GM18861 (cell line): ENCODE measurements around the gene GSTA3.
"Not testable (repeated sequence)": the region's sequence is repeated elsewhere in the genome, so short reads cannot be mapped to it uniquely, and the experiment has no call there.

Experiments
- ATAC-seq: cut with Tn5 transposase; IDR thresholded peaks from one replicate; pipeline ENCODE4 v1.9.1; 2021; ENCODE audit not compliant: unreplicated experiment

GSTA3 gene

DNA sequence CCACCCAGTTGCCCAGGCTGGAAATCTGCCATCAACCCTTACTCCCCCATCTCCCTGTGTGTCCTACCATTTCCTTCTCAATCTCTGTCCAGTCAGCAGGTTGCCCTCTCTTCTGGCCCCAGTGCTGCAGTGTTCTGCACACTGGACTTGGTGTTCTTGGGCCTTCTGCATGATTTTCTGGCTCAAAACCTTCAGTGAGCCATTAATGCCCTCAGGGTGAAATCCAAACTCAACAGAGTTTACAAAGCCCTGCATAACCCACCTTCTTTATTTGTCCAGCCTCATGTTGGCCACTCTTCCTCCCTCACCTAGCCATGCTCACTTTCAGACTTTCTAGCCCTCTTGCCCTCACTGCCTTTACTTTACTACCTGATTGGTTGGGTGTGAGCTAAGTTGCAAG, 5.0 kb upstream of the GSTA3 start:
- ATAC-seq: no peak

DNA sequence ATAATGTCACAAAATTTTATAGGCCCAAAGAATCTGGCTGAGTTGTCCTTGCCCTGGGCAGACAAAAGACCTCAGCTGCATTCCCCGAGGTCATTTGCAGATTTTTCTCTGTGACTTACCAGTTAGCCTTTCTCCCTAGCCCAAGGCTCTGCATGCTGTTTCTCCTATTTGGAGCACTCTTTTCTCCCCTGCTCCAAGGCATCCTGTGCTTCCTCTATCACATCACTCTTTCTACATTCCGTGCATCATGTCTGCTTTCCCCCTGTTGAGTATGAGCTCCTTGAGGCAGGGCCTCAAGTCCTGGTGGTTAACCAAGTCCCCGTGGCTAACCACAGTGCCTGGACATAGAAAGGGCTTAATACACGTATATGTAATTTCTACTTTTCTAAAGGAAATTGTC, 593 bp upstream of the GSTA3 start:
- ATAC-seq: no peak

DNA sequence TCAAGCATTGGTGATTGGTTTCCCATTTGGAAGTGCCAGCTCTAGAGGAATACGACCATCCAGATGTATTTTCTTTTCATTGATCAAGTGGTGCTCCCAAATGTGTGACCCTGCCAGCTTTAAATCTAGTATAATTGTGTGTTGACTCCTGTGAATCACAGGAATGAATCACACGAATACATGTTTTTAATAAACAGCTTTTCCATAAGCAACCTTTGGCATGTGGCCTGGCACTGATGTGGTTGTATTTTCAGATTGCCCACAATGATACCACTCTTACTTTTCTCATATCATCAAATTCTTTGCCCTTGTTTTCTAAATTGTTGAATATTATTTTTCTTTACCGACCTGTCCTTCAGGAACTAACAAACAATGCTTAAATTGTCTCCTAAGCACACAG, 367 bp downstream of the GSTA3 start:
- no peak for ATAC-seq

DNA sequence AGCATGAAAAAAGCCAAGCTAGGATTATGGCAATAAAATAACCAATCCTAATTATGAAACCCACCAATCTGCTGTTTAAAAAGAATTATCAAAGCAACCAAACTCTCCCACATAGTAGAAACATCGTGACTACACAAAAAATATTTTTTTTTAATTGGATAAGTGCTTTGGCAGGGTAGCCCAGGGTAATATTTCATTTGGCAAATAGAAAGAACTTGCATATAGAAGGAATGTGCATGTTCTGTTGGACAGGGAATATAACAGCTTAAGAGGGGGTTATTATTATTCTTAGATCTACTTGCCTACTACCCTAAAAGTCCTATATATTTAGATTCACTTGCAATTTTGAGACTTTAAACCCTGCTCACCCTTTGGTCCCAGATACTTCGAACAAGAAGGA, 972 bp downstream of the GSTA3 start:
- ATAC-seq: no peak

DNA sequence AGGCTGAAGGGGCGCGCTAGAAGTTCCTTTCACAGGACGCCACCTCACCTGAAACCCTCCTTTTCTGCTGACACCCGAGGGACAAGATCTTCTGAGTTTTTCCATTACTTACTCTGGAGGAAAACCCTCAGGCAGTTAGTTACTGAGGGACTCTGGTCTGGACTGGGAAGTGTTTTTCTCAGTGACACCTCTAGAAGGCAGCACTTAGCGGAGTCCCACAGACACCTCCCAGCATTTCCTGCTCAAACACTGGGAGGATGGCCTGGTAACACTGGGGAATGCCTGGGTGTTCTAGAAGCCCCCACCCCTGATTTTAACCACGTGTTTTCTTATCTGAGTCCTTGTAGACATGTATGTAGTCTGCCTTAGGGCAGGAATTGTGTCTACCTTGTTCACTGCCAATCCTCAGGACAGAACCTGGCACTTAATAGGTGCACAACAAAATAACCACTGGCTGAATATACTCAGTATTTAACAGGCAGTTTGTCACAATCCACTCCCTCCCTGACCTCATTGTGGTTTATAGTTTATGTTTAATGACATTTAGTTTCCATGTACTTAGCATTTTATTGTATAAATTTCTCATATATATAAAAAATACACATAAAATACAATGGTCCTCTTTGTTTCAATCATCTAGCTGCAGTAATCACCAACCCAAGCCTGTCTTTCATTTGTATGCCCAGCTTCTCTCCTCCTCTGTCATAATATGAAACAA, 4.8 kb downstream of the GSTA3 start:
- ATAC-seq: no peak

DNA sequence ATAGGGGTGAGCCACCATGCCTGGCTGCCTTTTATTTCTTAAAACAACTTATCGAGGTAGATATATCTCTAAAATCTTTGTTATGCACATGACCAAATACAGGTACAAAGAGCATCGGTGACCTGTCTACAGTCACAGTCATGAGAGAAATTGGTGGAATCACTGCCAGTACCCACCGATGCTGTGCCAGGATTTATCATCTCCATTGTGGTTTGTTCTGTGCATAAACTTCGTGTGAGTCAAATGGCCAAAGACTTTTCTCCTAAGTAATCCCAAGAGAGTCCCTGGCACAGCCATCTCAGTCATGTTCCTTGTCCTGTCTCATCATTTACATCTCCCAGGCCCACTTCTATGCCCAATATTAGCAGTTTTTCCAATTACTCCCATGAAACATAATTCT, 9.0 kb downstream of the GSTA3 start:
- no peak for ATAC-seq

DNA sequence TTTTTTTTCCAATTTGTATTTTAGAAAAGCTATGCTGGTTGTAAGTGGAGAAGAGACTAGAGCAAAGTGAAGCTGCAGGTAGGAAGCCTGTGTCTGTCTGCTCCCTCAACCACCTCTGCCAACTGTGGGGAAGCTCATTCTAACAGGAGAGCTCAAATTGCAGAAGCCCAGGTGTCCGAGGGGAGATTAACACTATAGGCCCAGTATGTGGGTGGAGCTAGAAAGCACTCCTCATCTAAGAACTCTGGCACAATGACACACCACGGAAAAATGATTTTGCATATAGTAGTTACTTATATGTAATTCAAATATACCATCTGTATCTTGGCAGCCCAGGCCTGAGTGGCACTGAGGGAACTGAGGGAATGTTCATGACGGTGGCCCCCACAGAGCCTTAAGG, 13.7 kb downstream of the GSTA3 start:
- not testable (repeated sequence) for ATAC-seq

DNA sequence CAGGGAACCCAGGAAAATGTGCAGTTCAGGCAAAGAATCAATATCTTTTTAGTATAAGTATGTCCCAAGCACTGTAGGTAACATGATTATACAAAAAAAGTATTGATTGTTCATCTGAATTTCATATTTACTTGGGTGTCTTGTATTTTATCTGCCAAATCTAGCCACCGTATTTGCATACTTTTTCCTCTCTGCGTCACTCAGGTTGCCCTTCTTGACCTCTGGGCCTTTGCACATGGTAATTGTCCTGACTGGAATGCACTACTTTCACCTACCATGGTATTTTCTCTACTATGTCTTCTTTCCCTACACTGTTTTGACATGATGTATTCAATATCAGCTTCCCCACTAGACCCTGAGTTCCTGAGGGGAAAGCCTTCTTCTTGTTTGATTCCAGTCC, 15.2 kb downstream of the GSTA3 start:
- no peak for ATAC-seq

DNA sequence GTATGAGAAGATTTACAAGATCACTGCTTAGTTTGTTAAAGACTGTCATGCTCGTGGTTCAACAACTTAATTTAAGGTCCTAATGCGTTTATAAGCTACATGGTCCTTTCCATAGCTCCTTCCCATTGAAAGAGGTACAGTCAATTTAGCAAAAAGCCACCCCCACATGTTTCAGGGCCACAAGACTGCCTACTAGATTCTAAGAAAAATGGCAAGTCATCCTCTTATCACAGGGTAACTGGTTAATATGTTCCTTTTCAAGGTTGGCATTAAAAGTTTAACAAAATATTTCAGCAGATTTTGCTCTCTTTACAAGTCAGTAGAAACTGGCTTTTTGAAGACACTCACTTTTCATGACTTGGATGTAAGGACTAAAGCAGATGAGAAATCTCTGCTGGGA, 15.7 kb downstream of the GSTA3 start:
- ATAC-seq: no peak

DNA sequence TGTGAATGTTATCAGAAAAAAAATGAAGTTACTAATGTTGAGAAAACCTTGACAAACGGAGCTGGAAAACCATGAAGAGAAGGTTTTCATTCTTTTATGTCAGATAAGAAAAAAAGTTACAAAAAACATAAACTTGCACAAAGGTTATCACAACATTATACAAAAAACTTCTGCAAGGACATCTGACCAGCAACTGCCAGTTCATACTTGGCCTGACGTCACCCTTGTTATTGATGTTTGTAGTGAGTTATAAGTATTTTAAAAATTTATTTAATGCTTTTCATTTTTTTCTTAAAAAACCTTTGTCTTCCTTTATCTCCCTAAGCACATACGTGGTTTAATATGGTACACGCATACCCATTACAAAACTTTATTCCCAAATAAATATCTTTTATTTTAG, 16.3 kb downstream of the GSTA3 start:
- no peak for ATAC-seq

DNA sequence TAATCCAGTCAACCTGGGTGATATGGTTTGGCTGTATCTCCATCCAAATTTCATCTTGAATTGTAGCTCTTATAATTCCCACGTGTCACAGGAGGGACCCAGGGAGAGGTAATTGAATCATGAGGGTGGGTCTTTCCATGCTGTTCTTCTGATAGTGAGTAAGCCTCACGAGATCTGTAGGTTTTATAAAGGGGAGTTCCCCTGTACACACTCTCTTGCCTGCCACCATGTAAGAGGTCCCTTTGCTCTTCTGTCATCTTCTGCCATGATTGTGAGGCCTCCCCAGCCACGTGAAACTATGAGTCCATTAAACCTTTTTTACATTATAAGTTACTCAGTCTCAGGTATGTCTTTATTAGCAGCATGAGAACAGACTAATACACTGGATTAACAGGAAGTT, 19.5 kb downstream of the GSTA3 start:
- no peak for ATAC-seq

DNA sequence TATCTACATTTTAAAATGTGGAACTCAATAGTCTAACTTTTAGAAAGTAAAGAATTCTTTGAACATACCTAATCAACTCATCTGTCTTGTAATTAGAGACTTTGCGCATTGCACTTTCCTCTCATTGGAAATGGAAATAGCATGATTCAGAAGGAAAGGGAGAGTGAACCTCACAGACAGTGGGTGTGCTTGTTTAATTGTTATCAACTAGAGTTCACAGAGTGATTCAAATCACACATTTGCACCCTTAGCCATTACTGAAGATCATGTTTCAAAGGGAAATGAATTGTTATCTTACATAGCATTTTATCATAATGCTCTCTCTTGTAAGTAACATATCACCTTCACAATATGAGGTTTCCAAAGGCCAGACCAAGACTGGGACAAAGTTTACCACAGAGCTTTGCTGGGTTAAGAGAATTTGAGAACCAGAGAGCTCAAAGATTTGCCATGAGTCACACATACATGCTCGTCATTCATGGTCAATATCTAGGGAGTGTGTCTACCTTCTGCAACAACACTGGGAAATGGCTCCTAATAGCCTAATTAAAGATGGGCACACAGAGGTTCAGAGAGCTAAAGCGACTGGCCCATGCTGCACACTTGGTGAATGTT, 21.5 kb downstream of the GSTA3 start:
- no peak for ATAC-seq

DNA sequence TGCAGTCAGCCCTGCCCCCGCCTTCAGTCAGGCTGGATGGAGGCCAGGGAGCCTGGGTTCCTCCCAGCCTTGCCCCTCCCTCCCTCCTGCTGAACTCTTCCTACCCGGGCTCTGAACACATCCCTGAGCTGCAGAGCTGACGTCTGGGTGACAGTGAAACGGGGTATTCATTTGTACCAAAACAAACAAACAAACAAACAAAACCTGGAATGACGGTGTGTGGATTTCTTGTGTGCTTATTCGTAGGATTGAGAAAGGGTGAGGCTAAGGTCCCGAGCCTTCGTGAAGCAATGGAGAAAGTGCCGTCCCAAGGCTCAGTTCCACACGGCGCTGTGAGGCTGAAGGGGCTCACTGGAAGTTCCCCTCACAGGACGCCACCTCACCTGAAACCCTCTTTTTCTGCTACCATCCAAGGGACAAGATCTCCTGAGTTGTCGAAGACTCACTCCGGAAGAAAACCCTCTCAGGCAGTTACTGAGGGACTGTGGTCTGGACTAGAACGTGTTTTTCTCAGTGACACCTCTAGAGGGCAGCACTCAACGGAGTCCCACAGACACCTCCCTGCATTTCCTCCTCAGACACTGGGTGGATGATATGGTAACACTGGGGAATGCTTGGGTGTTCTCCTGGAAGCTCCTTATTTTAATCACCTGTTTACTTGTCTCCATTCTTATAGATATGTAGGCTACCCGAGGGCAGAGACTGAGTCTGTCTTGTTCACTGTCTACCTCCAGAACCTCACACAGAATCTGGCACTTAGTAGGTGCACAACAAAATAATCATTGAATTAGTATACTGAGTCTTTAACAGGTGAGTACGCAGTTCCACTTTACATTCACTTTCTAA, 27.3 kb downstream of the GSTA3 start:
- peak; percentile 99 for ATAC-seq

DNA sequence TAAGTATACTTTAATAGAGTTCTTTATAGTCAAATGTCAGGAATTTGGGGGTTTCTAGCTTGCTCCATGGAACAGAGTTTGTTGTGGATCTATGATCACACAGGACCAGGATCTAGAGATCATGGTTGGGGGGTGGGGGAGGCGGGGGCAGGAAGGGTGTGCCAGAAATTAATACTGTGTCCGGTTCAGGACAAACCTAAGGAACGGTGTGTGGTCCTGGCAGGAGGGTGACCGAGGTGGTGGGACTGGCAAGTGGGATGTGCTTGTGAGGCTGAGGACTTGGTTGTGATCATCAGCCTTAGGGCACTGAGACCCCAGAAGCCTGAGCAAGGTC, 27.9 kb downstream of the GSTA3 start:
- no peak for ATAC-seq

DNA sequence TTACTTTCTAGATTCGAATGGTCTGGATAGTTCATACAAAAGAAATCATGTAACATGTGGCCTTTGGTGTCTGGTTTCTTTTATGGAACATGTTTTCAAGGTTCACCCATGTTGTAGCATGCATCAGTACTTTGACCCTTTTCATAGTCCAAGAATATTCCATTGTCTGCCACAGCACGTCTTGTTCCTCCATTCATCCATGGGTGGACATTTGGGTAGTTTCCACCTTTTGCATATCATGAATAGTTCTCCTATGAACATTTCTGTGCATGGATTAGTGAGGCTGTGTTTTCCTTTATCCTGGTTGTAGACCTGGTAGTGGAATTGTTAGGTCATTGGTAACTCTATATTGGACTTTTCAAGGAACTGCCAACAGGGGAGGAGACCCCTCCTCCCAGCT, 31.7 kb downstream of the GSTA3 start:
- ATAC-seq: no peak

DNA sequence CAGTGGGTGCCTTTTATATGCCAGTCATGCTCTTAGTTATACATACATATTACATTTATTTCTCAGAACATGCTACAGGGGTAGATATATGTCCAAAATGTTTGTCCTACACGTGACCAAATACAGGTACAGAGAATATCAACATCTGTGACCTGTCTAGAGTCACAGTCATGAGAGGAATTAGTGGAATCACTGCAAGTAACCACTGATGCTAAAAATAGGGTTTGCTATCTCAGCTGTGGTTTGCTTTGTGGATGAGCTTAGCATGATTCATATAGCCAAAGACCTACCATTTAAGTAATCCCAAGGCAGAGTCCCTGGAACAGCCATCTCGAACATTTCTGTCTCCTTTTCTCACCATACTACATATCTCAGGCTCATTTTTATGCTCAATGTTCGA, 32.3 kb downstream of the GSTA3 start:
- no peak for ATAC-seq

DNA sequence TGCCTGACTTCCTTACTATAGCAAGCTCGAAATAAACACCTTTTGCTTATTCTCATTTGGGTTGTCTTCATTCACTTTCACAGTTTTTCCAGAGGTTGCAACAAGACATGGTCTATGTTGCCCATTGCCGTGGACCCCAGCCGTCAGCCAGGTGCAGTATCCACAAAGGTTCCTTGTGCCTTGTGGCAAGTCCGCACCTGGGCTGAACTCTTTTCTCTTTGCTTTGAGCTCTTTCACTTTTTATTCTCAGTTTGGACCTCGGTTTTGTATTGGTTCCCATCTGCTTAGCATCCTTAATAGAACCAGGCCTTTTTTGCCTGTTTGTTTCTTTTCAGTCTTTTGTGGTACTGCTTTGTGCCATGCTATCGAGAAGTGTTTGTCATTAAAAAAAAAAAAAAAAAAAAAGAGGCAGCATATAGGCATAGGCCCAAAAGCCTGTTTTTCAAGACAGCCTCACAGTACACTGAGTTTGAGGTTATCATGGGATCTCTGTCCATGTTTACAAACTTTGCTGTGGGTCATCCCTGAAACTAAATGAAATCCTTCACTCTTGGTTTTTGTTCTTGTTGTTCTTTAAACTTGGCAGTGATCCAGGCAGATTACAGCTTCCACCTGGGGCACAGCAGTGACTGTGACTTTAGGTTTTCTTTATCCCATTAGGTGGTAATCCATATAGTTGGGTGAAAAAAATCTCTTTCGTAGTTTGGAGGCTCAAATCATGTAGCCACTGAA, 33.3 kb downstream of the GSTA3 start:
- ATAC-seq: no peak

DNA sequence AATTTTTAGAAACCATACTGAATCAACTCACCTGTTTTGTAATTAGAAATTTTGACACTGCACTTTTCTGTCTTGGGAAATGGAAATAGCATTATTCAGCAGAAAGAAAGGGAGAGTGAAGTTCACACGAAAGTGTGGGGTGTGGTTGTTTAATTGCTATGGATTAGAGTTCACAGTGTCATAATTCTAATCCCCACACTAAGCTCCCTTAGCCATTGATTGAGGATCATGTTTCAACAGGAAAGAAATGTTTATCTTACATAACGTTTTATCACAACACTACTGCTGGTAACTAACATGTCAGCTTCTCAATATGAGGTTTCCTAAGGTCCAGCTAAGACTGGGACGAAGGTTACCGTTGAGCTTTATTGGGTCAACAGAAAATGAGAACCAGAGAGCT, 37.5 kb downstream of the GSTA3 start:
- no peak for ATAC-seq

DNA sequence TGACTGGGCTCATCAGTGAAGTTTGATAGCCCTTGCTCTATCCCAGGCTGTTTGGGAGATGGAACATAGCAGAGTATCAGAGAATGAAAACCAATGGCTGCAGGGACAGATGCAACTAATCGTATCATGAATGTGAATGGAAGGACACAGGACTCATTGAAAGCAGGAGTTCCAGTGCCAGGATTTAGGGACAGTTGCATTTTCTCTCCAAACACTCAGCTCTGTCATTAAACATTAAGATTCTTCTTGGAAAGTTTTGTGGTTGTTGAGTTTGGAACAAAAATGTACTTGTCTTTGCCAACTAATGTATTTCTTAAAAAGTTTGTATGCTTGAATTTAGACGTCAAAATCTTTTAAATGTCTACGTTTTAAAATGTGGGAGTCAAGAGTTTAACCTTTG, 37.9 kb downstream of the GSTA3 start:
- no peak for ATAC-seq

DNA sequence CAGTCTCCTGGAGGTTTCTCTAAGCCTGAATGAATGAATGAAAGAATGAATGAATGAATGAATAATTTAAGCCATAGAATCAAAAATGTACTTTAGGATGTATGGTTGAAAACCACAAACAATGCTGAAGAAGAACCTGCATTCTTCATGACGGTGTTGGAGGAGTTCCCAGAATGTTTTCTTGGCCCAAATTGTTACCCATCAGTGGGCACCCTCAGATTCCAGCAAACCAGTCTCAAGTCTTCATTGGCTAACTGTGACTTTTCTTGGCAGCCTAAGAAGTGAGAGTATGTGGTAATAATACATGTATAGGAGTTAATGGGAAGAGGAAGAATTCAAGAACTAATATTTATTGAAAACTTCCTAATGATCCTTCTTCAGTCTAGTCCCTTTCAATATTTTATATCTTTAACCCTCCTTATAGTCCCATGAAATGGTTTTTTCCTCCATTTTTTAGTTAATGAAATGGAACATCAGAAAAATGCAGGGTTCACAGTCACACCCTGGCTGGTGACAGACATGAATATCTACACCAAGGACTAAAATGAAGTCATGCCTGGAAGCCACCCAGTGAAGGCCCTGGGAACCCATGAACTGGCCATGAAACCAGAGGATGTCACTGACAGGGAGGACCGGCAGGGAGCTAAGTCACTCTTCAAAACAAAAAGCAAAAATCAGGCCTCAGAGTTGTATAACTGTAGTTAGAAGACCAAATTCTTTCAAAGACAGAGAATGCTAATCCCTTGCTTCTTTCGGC, 39.0 kb downstream of the GSTA3 start:
- not testable (repeated sequence) for ATAC-seq

DNA sequence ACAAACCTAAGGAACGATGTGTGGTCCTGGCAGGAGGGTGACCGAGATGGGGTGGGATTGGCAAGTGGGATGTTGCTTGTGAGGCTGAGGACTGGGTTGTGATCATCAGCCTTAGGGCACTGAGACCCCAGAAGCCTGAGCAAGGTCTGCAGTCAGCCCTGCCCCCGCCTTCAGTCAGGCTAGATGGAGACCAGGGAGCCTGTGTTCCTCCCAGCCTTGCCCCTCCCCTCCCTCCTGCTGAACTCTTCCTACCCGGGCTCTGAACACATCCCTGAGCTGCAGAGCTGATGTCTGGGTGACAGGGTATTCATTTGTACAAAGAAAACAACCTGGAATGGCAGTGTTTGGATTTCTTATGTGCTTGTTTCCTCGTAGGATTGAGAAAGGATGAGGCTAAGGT, 40.6 kb downstream of the GSTA3 start:
- not testable (repeated sequence) for ATAC-seq
